ENCODE data around the gene BANK1. TPM values are rescaled to one million over a fixed set of nuclear protein-coding genes. Genes with fewer than 3 reads are reported as not detected.

The BANK1 gene
- total RNA-seq, 1 experiment from 2014 or later, result 3.3 TPM

GRCh38 chr4:101851672-101852071 is 61.1 kb downstream of the BANK1 start:
- H3K9me3 ChIP-seq (ENCODE audit: control insufficient read depth, insufficient read depth, low read depth, low read length), result no peaks in the 10 kb centered on the region
- CTCF ChIA-PET, result no interaction called here
- in situ Hi-C loops (cut with HindIII; ENCODE audit: low pct_unique_long_range_greater_than_20kb, low sequenced_read_pairs) (no loop called here), intact Hi-C loops (cut with micrococcal nuclease; ENCODE audit: unreplicated experiment) (no loop called here)
- POLR2A ChIA-PET, result no interaction called here
- H3K27ac ChIP-seq (ENCODE audit: low read length), result no peak overlapping the region
- no peaks in the 10 kb centered on the region for H3K4me1 ChIP-seq (ENCODE audit: control insufficient read depth, insufficient read depth, low read length)
- H3K27me3 ChIP-seq (ENCODE audit: control insufficient read depth, insufficient read depth, low read length), result no peaks in the 10 kb centered on the region
- no peak for TF ChIP-seq CTCF (IDR thresholded peaks at IDR 0.05)
- TF ChIP-seq SIN3A (IDR thresholded peaks at IDR 0.05; ENCODE audit: borderline replicate concordance, insufficient read depth, low read depth, low read length), result no peak
- no peak for TF ChIP-seq REST (IDR thresholded peaks at IDR 0.05; ENCODE audit: insufficient read depth in 1 of 2, low read depth in 2 of 2, low read length in 1 of 2)
- TF ChIP-seq POLR2AphosphoS5 (IDR thresholded peaks at IDR 0.05; ENCODE audit: low read depth, low read length), result no peak
- TF ChIP-seq TCF7L2 (IDR thresholded peaks at IDR 0.05; ENCODE audit: low read depth, low read length), result no peak
- ATAC-seq (no peak), DNase-seq (ENCODE audit: low read depth, low spot score) (no peak)
- no peak overlapping the region for H3K4me3 ChIP-seq (ENCODE audit: low read depth in 2 of 2, low read length in 2 of 2)
- no TSS peak for BruUV-seq (replicated peaks)
- no peaks in the 10 kb centered on the region for H3K36me3 ChIP-seq (ENCODE audit: control insufficient read depth, insufficient read depth, low read length)

- intact Hi-C loops (cut with micrococcal nuclease; ENCODE audit: unreplicated experiment) (no loop called here), in situ Hi-C loops (cut with HindIII; ENCODE audit: low pct_unique_long_range_greater_than_20kb, low sequenced_read_pairs) (no loop called here)
- no peak for DNase-seq (ENCODE audit: low read depth, low spot score)
- Histone ChIP-seq H3K4me1 (ENCODE audit: control insufficient read depth, insufficient read depth, low read length) (no peaks in the 10 kb centered on the region), H3K4me3 (ENCODE audit: low read depth in 2 of 2, low read length in 2 of 2) (no peak overlapping the region), H3K27me3 (ENCODE audit: control insufficient read depth, insufficient read depth, low read length) (no peaks in the 10 kb centered on the region), H3K27ac (ENCODE audit: low read length) (no peak overlapping the region), H3K9me3 (ENCODE audit: control insufficient read depth, insufficient read depth, low read depth, low read length) (no peaks in the 10 kb centered on the region), H3K36me3 (ENCODE audit: control insufficient read depth, insufficient read depth, low read length) (no peaks in the 10 kb centered on the region)
- no peak for ATAC-seq
- BruUV-seq (replicated peaks), result no TSS peak
- ChIA-PET POLR2A (no interaction called here), CTCF (no interaction called here)
- TF ChIP-seq POLR2AphosphoS5 (IDR thresholded peaks at IDR 0.05; ENCODE audit: low read depth, low read length) (no peak), TCF7L2 (IDR thresholded peaks at IDR 0.05; ENCODE audit: low read depth, low read length) (no peak), CTCF (IDR thresholded peaks at IDR 0.05) (no peak)
These were observed 62.5 kb downstream of the BANK1 start for GRCh38 chr4:101853028-101853427.

GRCh38 chr4:101853691-101854090 is 63.2 kb downstream of the BANK1 start:
- intact Hi-C loops (cut with micrococcal nuclease; ENCODE audit: unreplicated experiment) (no loop called here), in situ Hi-C loops (cut with HindIII; ENCODE audit: low pct_unique_long_range_greater_than_20kb, low sequenced_read_pairs) (no loop called here)
- no TSS peak for BruUV-seq (replicated peaks)
- TF ChIP-seq SIN3A (IDR thresholded peaks at IDR 0.05; ENCODE audit: borderline replicate concordance, insufficient read depth, low read depth, low read length) (no peak), CTCF (IDR thresholded peaks at IDR 0.05) (no peak), REST (IDR thresholded peaks at IDR 0.05; ENCODE audit: insufficient read depth in 1 of 2, low read depth in 2 of 2, low read length in 1 of 2) (no peak), POLR2AphosphoS5 (IDR thresholded peaks at IDR 0.05; ENCODE audit: low read depth, low read length) (no peak), TCF7L2 (IDR thresholded peaks at IDR 0.05; ENCODE audit: low read depth, low read length) (no peak)
- POLR2A ChIA-PET, result no interaction called here
- Histone ChIP-seq H3K27ac (ENCODE audit: low read length) (no peak overlapping the region; the same call in 1 of the 2 replicates), H3K27me3 (ENCODE audit: control insufficient read depth, insufficient read depth, low read length) (no peaks in the 10 kb centered on the region), H3K36me3 (ENCODE audit: control insufficient read depth, insufficient read depth, low read length) (no peaks in the 10 kb centered on the region), H3K4me1 (ENCODE audit: control insufficient read depth, insufficient read depth, low read length) (no peaks in the 10 kb centered on the region), H3K9me3 (ENCODE audit: control insufficient read depth, insufficient read depth, low read depth, low read length) (no peaks in the 10 kb centered on the region), H3K4me3 (ENCODE audit: low read depth in 2 of 2, low read length in 2 of 2) (no peak overlapping the region)
- DNase-seq (ENCODE audit: low read depth, low spot score), result no peak
- no peak for ATAC-seq
- CTCF ChIA-PET, result no interaction called here

Data from Panc1 (cell line).